Activated T-helper 2 cell treated with anti-CD3 and anti-CD28 coated beads, Interferon-gamma antibody, Interleukin-2, Interleukin-4, amounts not matched to agents 10 μg/mL and 5 μg/mL and 100 μg/mL, durations not matched to agents 14 hours and 24 hours and 36 hours (primary cell): ENCODE data around the gene GSC. TPM values are rescaled to one million over a fixed set of nuclear protein-coding genes. Genes with fewer than 3 reads are reported as not detected.
"Not testable (repeated sequence)": the region's sequence is repeated elsewhere in the genome, so short reads cannot be mapped to it uniquely, and the experiment has no call there.

Experiments
- DNase-seq: peaks from one replicate; pipeline ENCODE4 v3.0.0; 2021; ENCODE audit warnings: low spot score
- H3K27ac Mint-ChIP-seq: one replicate; pipeline ENCODE4 v1.8.0; 2021; ENCODE audit warnings: mixed read lengths
- H3K27me3 Mint-ChIP-seq: one replicate; pipeline ENCODE4 v1.8.0; 2021; ENCODE audit warnings: low read depth, mixed read lengths
- H3K36me3 Mint-ChIP-seq: one replicate; pipeline ENCODE4 v1.8.0; 2021; ENCODE audit warnings: low read depth, mixed read lengths
- H3K4me1 Mint-ChIP-seq: one replicate; pipeline ENCODE4 v1.8.0; 2021; ENCODE audit warnings: low read depth, mixed read lengths
- H3K4me3 Mint-ChIP-seq: one replicate; pipeline ENCODE4 v1.8.0; 2021; ENCODE audit warnings: low read depth, mild to moderate bottlenecking, moderate library complexity, mixed read lengths
- H3K9me3 Mint-ChIP-seq: one replicate; pipeline ENCODE4 v1.8.0; 2021; ENCODE audit warnings: mixed read lengths
- intact Hi-C: fragments of 100-400 bp; cut with micrococcal nuclease; formaldehyde crosslinking; loops from one replicate; pipeline ENCODE4 v1.15.1; 2023
- total RNA-seq: library from RNA; stranded (reverse); gene quantifications from 2 replicates; pipeline ENCODE4 v1.2.3, GENCODE V29; 2022

Gene GSC
- total RNA-seq, 1 donor from 2014 or later = not detected

GRCh38 chr14:94750371-94750770, 19.5 kb downstream of the GSC start:
- H3K4me3 Mint-ChIP-seq = no peak overlapping the region
- intact Hi-C loops = no loop called here
- DNase-seq = no peak
- no peaks in the 10 kb centered on the region for H3K9me3 Mint-ChIP-seq
- no peak overlapping the region for H3K27ac Mint-ChIP-seq
- H3K27me3 Mint-ChIP-seq = peaks cover 1% of the 10 kb centered on the region
- H3K4me1 Mint-ChIP-seq = no peaks in the 10 kb centered on the region
- H3K36me3 Mint-ChIP-seq = no peaks in the 10 kb centered on the region

- no peak for DNase-seq
- Mint-ChIP-seq H3K9me3 (no peaks in the 10 kb centered on the region), H3K4me3 (no peak overlapping the region), H3K4me1 (no peaks in the 10 kb centered on the region), H3K36me3 (no peaks in the 10 kb centered on the region), H3K27me3 (peaks cover 1% of the 10 kb centered on the region), H3K27ac (no peak overlapping the region)
- intact Hi-C loops = no loop called here
Observed at GRCh38 chr14:94748667-94749347, 21.1 kb downstream of the GSC start.

DNA sequence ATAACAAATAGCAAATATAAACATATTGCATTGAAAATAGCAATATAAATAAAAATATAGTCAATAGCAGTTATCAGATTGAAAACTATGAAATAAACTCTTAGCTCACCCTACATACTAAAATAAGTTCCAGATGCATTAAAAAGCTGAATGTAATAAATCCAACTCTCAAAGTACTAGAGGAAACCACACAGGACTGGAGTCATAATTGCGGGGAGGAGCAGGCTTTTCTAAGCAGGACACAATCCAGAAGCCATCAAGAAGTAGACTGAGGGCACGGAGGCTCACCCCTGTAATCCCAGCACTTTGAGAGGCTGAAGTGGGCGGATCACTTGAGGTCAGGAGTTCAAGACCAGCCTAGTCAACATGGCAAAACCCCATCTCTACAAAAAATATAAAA, 22.2 kb downstream of the GSC start:
- no peak for DNase-seq
- H3K4me1 Mint-ChIP-seq = no peaks in the 10 kb centered on the region
- no peak overlapping the region for H3K27ac Mint-ChIP-seq

GRCh38 chr14:94747153-94747552, 22.8 kb downstream of the GSC start:
- DNase-seq, H3K4me1 Mint-ChIP-seq, H3K9me3 Mint-ChIP-seq, H3K27me3 Mint-ChIP-seq, H3K36me3 Mint-ChIP-seq, H3K4me3 Mint-ChIP-seq, H3K27ac Mint-ChIP-seq, intact Hi-C loops: not testable (repeated sequence)

More for the DNA sequence above, 22.2 kb downstream of the GSC start:
- intact Hi-C loops = no loop called here
- no peak overlapping the region for H3K4me3 Mint-ChIP-seq
- H3K36me3 Mint-ChIP-seq = no peaks in the 10 kb centered on the region
- no peaks in the 10 kb centered on the region for H3K9me3 Mint-ChIP-seq
- H3K27me3 Mint-ChIP-seq = peaks cover 1% of the 10 kb centered on the region

DNA sequence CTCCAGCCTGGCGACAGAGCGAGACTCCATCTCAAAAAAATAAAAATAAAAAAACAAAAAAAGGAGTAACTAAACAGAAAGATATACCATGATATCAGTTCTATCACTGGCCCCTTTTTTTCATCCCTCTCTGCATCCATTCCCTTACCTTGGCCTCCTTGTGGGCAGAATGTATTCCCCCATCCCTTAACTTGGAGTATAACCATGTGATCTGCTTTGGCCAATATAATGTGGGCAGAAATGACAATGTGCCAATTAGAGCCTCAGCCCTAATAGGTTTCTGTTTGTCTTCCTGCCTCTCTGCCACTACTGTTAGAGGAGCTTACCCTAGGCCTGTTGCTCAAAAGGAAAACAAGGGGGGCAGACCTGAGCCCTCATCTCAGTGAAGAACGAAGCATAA, 23.8 kb downstream of the GSC start:
- no peak for DNase-seq
- no peaks in the 10 kb centered on the region for H3K4me1 Mint-ChIP-seq
- intact Hi-C loops = no loop called here
- H3K9me3 Mint-ChIP-seq = no peaks in the 10 kb centered on the region
- H3K27ac Mint-ChIP-seq = no peak overlapping the region
- peaks cover 1% of the 10 kb centered on the region for H3K27me3 Mint-ChIP-seq
- no peak overlapping the region for H3K4me3 Mint-ChIP-seq
- no peaks in the 10 kb centered on the region for H3K36me3 Mint-ChIP-seq

DNA sequence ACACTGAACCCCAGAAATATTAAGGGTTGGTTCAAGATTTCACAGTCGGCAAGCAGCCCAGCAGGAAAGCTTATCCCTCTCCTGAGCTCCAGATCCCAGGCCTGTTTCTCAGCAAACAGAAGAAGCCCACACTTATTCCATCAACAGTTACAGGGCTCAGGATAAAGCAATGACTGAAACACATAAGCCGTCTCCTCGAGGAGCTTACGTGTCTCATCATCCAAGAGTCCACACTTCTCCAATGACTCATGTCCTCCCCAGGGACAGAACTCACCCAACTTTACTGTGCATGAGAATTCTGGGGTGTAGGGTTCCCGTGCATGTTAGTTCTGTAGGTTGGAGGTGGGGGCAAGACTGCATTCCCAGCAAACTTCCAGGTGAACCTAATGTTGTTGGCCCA, 31.2 kb downstream of the GSC start:
- intact Hi-C loops = no loop called here
- no peak overlapping the region for H3K4me3 Mint-ChIP-seq
- no peak for DNase-seq
- no peak overlapping the region for H3K27ac Mint-ChIP-seq
- H3K4me1 Mint-ChIP-seq = no peaks in the 10 kb centered on the region
- no peaks in the 10 kb centered on the region for H3K9me3 Mint-ChIP-seq
- H3K36me3 Mint-ChIP-seq = no peaks in the 10 kb centered on the region
- peaks cover 2% of the 10 kb centered on the region for H3K27me3 Mint-ChIP-seq

DNA sequence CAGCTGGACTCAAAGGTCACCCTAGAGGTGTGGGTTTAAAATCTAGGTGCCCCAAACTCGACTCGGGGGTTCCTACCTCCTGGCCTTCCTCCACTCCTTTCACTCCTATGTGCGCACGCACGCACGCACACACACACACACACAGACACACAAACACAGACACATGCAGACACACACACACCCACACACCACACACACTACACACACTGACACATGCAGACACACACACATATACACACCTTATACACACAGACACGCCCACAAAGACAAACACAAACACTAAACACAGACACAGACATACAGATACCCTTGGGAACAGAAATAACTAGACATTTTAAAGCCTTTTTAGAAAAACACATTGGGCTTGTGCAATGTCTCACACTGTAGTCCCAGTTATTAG, 31.8 kb downstream of the GSC start:
- no peak overlapping the region for H3K27ac Mint-ChIP-seq
- intact Hi-C loops = no loop called here
- H3K4me1 Mint-ChIP-seq = no peaks in the 10 kb centered on the region
- H3K9me3 Mint-ChIP-seq = no peaks in the 10 kb centered on the region
- no peaks in the 10 kb centered on the region for H3K36me3 Mint-ChIP-seq
- DNase-seq = no peak
- peaks cover 2% of the 10 kb centered on the region for H3K27me3 Mint-ChIP-seq
- H3K4me3 Mint-ChIP-seq = no peak overlapping the region

DNA sequence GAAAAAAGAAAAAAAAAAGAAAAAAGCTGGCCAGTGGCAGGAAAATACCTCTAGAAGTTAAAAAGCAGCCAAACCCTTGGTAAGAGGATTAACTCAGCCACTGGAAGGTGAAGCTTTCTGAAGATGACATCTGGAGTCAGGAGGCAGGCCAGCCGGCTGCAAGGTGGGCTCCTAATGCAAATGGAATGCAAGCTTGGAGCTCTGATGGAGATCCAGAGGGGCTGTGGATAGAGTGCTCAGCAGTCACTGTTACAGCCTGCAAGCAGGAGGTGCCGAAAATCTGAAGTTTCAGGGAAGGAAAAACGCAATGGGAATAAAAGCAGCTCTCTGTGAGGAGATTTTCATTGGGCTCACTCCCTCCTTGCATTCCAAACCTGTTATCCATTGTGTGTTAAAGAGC, 41.0 kb downstream of the GSC start:
- H3K27me3 Mint-ChIP-seq = peaks cover under 1% of the 10 kb centered on the region
- H3K4me3 Mint-ChIP-seq = no peak overlapping the region
- intact Hi-C loops = no loop called here
- no peak for DNase-seq
- no peaks in the 10 kb centered on the region for H3K9me3 Mint-ChIP-seq
- no peak overlapping the region for H3K27ac Mint-ChIP-seq
- H3K36me3 Mint-ChIP-seq = no peaks in the 10 kb centered on the region
- H3K4me1 Mint-ChIP-seq = no peaks in the 10 kb centered on the region

GRCh38 chr14:94728440-94728839, 41.5 kb downstream of the GSC start:
- DNase-seq, H3K36me3 Mint-ChIP-seq, intact Hi-C loops, H3K27me3 Mint-ChIP-seq, H3K4me1 Mint-ChIP-seq, H3K4me3 Mint-ChIP-seq, H3K27ac Mint-ChIP-seq, H3K9me3 Mint-ChIP-seq: not testable (repeated sequence)

GRCh38 chr14:94726649-94727048, 43.3 kb downstream of the GSC start:
- intact Hi-C loops, H3K27me3 Mint-ChIP-seq, H3K4me3 Mint-ChIP-seq, H3K9me3 Mint-ChIP-seq, H3K27ac Mint-ChIP-seq, H3K4me1 Mint-ChIP-seq, DNase-seq, H3K36me3 Mint-ChIP-seq: not testable (repeated sequence)

- no peak for DNase-seq
- Mint-ChIP-seq H3K4me3 (no peak overlapping the region), H3K9me3 (no peaks in the 10 kb centered on the region), H3K27me3 (peaks cover 4% of the 10 kb centered on the region), H3K4me1 (no peaks in the 10 kb centered on the region), H3K27ac (no peak overlapping the region), H3K36me3 (no peaks in the 10 kb centered on the region)
- intact Hi-C loops = no loop called here
Observed at GRCh38 chr14:94724993-94725392, 44.9 kb downstream of the GSC start.

- H3K27me3 Mint-ChIP-seq = peaks cover 4% of the 10 kb centered on the region
- H3K4me1 Mint-ChIP-seq = no peaks in the 10 kb centered on the region
- H3K27ac Mint-ChIP-seq = no peak overlapping the region
- no peaks in the 10 kb centered on the region for H3K9me3 Mint-ChIP-seq
- no peaks in the 10 kb centered on the region for H3K36me3 Mint-ChIP-seq
- H3K4me3 Mint-ChIP-seq = no peak overlapping the region
- no peak for DNase-seq
- intact Hi-C loops = no loop called here
Observed at GRCh38 chr14:94722397-94722796, 47.5 kb downstream of the GSC start.
